Cardiac septum (tissue), 1 donor: ENCODE measurements around the gene STMN1. TPM values are rescaled to one million over a fixed set of nuclear protein-coding genes. Genes with fewer than 3 reads are reported as not detected.
"Not testable (repeated sequence)": the region's sequence is repeated elsewhere in the genome, so short reads cannot be mapped to it uniquely, and the experiment has no call there.

Source experiments
- DNase-seq: peaks from one replicate; pipeline ENCODE4 v3.0.0-alpha.2; 2020; ENCODE audit warnings: low spot score
- intact Hi-C: fragments of 100-400 bp; cut with DNase I; formaldehyde crosslinking; loops from one replicate; pipeline ENCODE4 v1.14.0; 2022
- long read RNA-seq: library from polyadenylated mRNA; unstranded; transcript quantifications from one replicate; pipeline ENCODE4 v2.0.0, GENCODE V29; 2021
- total RNA-seq: library from RNA; stranded (reverse); fragmentation: NEBNext Ultra II Directional; extraction: Animal tissue kit (Norgen Biotek cat#: 25700); gene quantifications from one replicate; pipeline ENCODE4 v1.2.1, GENCODE V29; 2021
- donor health status: DM: no; HTN: no; CAD: no.

The STMN1 gene
- total RNA-seq, result 55.4 TPM
- long read RNA-seq, transcript STMN1-206 (5 exons, 1,504 nt), result major isoform, 12 of 14 reads
- long read RNA-seq, partial matches to known transcripts, result 2 of 14 reads
- long read RNA-seq, other reads (novel, unspliced or antisense), result 0 of 14 reads

- intact Hi-C loops, result loop anchor here (2.0 kb wide), 1 partner anchor 93 kb away; the partner anchor contains the start of gene PAFAH2
- DNase-seq, result peak; percentile 93
These were observed at the start of gene STMN1 for GRCh38 chr1:25905680-25906643. Gene STMN1 (minus strand): TSS chr1:25906419. CDS start chr1:25904676, 1,743 bp downstream.

GRCh38 chr1:25955553-25955952 lies 49.3 kb upstream of the STMN1 start:
- intact Hi-C loops, result no loop called here
- DNase-seq, result no peak

GRCh38 chr1:25954282-25954938 lies 48.2 kb upstream of the STMN1 start:
- intact Hi-C loops, result no loop called here
- DNase-seq, result no peak

GRCh38 chr1:25952841-25953401 lies 46.7 kb upstream of the STMN1 start:
- peak; percentile 77 for DNase-seq
- intact Hi-C loops, result no loop called here

GRCh38 chr1:25948641-25949040 lies 42.4 kb upstream of the STMN1 start:
- no peak for DNase-seq
- intact Hi-C loops, result no loop called here

GRCh38 chr1:25947027-25947426 lies 40.8 kb upstream of the STMN1 start:
- intact Hi-C loops, result no loop called here

GRCh38 chr1:25945761-25946160 lies 39.5 kb upstream of the STMN1 start:
- intact Hi-C loops, result no loop called here
- DNase-seq, result no peak

More at GRCh38 chr1:25947027-25947426, 40.8 kb upstream of the STMN1 start:
- no peak for DNase-seq

- intact Hi-C loops, result no loop called here
- DNase-seq, result no peak
These were observed 38.8 kb upstream of the STMN1 start for GRCh38 chr1:25944986-25945385.

GRCh38 chr1:25943511-25943910 lies 37.3 kb upstream of the STMN1 start:
- DNase-seq, intact Hi-C loops: not testable (repeated sequence)

GRCh38 chr1:25936947-25937346 lies 30.7 kb upstream of the STMN1 start:
- intact Hi-C loops, result no loop called here
- no peak for DNase-seq

GRCh38 chr1:25933479-25934365 lies 27.5 kb upstream of the STMN1 start:
- intact Hi-C loops, result no loop called here
- DNase-seq, result no peak

- DNase-seq, intact Hi-C loops: not testable (repeated sequence)
These were observed 26.7 kb upstream of the STMN1 start for GRCh38 chr1:25932811-25933400.

GRCh38 chr1:25932321-25932720 lies 26.1 kb upstream of the STMN1 start:
- DNase-seq, result no peak
- intact Hi-C loops, result no loop called here

- intact Hi-C loops, result no loop called here
- no peak for DNase-seq
These were observed 22.8 kb upstream of the STMN1 start for GRCh38 chr1:25929016-25929415.

GRCh38 chr1:25927521-25928265 lies 21.5 kb upstream of the STMN1 start:
- DNase-seq, result no peak

GRCh38 chr1:25926731-25927496 lies 20.7 kb upstream of the STMN1 start:
- intact Hi-C loops, result no loop called here
- DNase-seq, result no peak

More at GRCh38 chr1:25927521-25928265, 21.5 kb upstream of the STMN1 start:
- intact Hi-C loops, result no loop called here

- no peak for DNase-seq
- intact Hi-C loops, result loop anchor here (5.0 kb wide), 1 partner anchor 73 kb away; the partner anchor contains the start of gene PAFAH2
These were observed 18.2 kb upstream of the STMN1 start for GRCh38 chr1:25924454-25924853.
